Stimulated activated CD8-positive, alpha-beta memory T cell treated with anti-CD3 and anti-CD28 coated beads, Interleukin-2, amount 100 ng/mL, for 48 hours (primary cell): ENCODE measurements around the gene RERE.
"Not testable (repeated sequence)": the region's sequence is repeated elsewhere in the genome, so short reads cannot be mapped to it uniquely, and the experiment has no call there.

Source experiments
- DNase-seq, 2 donors: peaks; one replicate each; pipeline ENCODE4 v3.0.0-alpha.2; 2020; ENCODE audit warnings: low read depth in 2 of 2

Gene RERE

DNA sequence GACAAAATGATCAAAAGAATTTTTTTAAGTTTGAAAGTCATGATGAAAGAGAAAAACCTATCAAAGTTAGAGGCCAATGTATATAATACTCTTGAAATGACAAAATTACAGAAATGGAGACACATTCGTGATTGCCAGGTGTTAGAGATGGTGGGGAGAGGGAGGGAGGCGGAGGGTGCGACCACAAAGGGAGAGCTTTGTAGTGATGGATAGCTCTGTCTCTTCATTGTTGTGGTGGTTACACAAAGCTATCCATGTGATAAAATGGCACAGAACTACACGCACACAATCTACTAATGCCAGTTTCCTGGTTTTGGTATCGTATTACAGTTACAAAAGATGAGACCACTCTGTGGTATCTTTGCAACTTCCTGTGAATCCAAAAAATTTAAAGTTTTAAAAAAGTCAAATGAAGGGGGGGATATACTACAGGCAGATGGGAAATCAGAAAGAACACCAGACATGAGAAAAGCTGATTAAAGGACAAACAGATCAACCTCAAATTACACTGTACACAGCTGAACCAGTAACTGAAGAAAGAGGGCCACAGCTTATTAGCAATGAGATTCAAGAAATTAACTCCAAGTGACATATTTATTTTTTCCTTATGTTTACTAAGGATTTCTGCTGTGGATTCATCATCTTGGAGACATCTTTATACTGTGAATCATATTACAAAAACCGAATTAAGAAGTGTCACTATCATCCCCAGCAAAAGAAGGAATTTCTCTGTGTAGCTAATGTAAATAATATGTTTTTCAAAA lies 300.5 kb downstream of the RERE start:
- DNase-seq = no peak

DNA sequence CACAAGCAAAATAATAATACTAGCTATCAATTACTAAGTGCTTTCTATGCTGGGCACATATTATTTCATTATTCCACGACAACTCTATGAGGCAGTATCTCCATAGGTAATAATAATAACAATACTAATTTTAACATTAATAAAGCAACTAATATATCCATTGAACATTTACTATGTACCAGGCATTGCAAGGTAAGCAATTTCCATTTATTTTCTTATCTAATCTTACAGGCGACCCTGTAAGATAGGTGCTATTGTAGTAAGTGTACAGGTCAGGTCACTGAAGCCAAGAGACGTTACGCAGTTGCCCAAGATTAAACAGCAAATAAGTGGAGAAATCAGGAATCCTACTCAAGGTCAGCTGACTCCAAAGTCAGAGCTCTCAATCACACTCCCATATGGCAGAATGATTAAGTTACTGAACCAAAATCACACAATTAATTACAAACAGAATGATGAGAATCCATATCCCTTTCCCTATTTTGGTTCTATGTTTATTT lies 301.1 kb downstream of the RERE start:
- no peak for DNase-seq

DNA sequence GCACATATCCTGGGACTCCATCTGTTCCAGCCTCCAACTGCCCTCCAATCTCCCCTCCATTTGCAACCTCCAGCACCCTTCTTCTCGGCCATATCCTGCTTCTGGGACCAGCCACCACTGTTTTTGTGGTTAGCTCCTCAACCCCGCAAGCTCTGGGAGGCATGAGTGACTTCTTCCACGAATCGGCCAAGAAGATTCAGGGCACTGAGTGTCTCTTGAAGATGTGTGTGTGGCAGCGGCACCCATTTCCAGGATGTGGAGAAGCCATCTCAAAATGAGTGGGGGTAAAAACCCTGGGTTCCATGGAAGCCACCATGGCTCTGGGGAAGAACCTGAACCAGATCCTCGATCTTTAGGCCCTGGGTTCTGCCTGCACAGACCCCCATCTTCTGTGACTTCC lies 304.9 kb downstream of the RERE start:
- no peak for DNase-seq

DNA sequence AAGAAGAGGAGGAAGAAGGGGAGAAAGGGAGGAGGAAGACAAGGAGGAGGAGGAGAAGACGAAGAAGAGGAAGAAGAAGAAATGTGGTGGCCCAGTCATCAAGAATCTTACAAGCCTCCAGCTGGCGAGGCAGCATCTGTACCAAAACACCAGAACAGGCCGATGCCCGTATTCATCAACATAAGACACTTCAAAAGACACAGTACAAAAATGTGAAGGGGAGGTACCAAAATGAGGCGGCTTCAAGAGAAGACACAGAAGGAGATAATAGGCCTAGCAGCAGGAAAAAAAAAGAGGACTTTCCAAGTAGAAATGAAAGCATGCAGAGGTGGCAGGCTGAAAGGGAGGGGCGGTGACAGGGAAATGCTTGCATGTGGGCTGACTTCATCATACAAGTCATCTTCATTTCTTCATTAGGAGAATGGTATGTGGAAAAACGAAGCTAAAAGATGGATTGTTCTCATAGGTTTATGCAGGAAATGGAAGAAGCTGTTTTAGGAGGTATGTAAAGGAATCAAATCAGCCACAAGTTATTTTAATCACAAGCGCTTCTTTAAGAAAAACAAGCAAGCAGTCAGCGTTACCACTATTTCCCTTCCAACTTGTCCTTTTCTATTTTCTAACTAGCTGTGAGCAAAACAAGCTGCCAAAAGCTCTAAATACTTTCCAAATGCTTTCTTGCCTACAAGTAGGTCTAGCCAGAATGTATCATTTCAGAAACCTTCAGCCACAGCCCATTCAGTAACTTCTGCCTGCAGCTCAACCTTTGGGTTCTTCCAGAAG lies 307.2 kb downstream of the RERE start:
- DNase-seq = no peak

DNA sequence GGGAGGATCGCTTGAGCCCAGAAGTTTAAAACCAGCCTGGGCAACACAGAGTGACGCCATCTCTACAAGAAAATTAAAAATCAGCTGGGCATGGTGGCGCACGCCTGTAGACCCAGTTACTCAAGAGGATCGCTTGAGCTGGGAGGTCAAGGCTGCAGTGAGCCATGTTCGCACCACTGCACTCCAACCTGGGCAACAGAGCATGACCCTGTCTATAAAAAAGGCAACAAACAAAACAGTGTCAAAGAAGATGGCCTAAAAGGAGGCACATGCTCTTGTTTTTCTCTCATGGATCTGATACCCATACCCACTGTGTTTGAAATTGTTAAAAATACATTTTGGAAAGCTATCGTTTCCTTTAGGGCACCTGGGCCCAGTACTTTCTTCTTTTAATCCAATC lies 307.9 kb downstream of the RERE start:
- no peak for DNase-seq

DNA sequence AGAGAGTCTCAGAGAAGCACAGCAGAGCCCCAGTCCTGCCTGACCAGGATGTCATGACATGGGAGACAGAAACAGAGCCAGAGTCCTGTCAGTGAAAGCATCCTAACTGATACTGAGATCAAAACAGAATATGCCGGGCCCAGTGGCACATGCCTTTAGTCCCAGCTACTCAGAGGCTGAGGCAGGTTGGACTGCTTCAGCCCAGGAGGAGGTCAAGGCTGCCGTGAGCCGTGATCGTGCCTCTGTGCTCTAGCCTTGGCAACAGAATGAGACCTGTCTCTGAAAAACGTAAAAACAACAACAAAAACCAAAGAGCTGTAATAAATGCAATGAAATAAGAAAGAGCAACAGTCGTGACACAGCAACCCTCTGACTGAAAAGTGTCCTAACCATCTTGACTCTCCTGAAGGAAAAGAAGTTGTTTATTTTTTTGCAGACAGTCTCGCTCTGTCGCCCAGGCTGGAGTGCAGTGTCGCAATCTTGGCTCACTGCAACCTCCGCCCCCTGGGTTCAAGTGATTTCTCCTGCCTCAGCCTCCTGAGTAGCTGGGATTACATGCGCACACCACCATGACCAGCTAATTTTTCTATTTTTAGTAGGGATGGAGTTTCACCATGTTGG lies 310.3 kb downstream of the RERE start:
- no peak for DNase-seq

DNA sequence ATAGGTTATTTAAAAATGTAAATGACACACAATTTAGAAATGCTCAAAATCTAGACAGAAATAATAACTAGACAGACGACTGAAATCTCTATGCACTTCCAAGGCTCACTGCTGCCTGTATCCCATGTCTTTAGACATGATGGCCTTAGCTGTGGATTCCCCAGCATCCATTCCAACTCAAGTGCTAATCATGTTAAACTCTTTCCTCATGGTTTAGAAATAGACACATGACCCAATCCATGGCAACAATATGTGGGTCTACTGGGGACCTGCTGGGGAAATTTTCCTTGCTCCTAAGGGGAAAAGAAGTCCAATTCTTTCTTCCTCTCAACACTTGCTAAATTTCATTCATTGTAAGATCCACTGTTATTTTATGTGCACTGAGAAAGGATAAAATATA lies 311.0 kb downstream of the RERE start:
- no peak for DNase-seq

DNA sequence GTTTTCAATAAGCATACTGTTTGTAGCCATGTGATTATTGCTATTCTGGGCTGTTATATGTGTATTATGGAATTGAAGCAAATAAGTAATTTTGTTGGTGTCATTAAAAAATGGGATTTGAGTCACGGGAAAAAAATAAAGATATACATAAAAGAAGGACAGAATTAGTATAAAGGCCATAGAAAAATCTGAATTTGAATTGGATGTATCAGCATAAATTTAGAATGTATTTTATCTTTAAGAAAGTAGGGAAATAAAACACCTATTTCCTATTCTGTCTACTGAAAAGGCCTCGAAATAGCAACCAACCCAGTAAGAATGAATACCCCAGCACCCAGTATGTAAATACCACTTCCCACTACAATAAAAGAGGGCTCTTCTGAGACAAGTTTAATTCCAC lies 313.6 kb downstream of the RERE start:
- no peak for DNase-seq

DNA sequence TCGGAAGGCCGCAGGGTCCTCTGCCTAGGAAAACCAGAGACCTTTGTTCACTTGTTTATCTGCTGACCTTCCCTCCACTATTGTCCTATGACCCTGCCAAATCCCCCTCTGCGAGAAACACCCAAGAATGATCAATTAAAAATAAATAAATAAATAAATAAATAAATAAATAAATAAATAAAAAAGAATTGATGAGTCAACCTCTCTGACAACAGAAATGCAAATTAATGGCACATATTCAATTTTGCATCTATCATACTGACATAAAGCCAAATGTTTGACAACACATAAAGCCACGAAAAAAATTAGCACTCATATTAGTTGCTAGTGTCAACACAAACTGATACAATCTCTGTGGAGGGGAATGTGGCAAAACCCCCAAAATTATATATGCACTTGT lies 314.5 kb downstream of the RERE start:
- DNase-seq = not testable (repeated sequence)

DNA sequence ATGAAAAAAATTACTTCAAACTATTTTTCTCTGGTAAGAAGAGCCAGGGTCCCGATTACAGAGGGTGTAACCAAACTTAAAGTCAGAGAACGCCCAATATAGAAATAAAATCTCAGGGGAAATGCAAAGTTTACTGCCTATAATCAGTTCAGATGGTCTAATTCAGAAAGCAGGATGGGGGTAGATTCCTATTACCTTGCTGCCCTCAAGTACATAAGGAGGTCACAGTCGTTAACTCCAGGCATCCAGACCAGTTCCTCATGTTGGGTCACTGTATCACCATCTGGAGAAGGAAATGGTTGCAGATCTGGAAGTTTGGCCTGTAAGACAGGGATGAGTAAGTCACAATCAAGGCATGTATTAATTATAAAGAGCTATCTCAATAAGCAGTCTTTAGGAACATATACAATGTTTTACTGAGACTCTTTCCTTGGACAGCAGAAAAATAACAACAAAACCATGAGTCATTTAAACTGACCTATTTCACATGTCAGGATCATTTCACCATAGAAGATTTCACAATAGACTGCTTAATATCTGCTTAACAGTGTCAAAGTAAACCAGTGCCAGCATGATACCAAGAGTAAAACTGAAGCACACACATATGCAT lies 320.1 kb downstream of the RERE start:
- no peak for DNase-seq

DNA sequence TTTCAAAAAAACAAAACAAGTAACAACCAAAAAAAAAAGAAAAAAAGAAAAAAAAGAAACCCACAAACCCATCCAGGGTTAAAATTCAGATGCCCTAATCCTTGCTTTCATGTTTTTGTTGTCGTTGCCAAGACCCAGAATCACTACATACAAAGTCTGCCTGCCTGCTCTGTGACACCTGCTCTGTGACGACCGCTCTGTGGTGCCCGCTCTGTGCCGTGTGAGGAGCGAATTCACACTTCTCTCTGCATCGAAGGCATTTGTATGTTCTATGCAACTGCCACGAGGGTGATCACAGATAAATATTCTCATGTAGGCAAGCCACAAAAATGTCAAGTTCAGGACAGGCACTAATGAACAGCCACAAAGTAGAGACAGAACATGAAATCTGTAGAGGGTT lies 321.0 kb downstream of the RERE start:
- DNase-seq = no peak

DNA sequence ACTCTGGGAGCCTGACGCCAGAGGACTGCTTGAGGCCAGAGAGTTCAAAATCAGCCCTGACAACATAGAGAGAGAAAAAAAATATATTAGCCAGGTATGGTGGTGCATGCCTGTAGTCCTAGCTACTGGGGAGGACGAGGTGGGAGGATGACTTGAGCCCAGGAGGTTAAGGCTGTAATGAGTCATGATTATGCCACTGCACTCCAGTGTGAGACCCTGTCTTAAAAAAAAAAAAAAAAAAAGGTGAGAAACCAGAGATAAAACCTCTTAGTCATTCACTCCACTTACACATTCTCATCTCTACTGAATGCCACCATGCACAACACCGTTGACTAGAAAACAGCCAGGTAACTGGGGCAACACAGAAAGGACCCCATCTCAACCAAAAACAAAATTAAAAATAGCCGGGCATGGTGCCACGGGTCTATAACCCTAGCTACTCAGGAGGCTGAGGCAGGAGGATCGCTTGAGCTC lies 321.5 kb downstream of the RERE start:
- no peak for DNase-seq

DNA sequence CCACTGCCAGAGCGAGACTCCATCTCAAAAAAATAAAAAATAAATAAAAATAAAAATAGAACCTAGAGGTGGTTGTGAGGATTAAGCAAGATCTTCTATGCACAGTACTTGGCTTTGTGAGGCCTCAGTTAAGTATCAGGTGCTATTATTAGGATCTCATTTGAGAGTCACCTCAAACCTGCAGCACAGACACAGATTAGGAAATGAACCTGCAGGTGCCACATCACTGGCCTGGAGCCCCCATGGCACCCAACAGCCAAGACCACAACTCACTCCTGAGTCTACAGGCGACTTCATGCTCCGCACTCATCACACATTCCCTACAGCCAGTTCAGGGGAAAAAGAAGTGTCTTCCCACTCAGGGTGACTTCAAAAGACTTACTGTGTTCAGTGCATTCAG lies 322.8 kb downstream of the RERE start:
- DNase-seq = no peak

DNA sequence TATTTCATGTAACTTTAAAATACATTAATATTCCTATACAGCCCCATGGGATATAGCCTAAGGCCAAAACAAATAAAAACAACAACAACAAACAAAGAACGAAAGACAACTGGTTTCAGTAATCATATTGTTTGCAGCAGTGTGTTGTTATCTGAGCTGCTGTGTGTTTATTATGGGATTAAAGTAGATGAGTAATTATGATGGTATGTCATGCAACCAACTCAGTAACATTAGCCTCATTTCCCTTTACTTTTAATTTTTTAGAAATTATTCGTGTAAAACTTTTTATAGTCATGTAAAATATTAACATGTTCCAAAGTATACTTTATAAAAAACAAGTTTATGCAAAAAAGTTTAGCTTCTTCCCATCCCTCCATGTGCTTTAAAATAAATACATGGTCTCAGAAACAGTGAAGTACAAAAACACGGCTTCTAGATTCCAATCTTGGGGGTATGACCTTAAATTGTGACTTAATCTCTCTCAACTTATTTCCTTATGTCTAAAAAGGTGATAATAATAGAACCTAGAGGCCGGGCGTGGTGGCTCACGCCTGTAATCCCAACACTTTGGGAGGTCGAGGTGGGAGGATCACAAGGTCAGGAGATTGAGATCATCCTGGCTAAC lies 323.4 kb downstream of the RERE start:
- DNase-seq = no peak

DNA sequence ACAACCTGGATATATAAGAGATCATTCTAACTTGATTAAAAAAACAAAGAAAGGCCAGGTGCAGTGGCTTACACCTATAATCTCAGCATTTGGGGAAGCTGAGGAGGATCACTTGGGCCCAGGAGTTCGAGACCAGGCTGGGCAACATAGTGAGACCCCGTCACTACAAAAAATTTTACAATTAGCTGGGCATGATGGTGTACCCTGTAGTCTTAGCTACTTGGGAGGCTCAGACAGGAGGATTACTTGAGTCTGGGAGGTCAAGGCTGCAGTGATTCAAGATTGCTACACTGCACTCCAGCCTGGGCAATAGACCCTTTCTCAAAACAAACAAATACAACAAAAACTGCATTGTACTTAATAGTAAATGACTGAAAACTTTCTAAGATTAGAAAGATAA lies 330.2 kb downstream of the RERE start:
- DNase-seq = no peak

DNA sequence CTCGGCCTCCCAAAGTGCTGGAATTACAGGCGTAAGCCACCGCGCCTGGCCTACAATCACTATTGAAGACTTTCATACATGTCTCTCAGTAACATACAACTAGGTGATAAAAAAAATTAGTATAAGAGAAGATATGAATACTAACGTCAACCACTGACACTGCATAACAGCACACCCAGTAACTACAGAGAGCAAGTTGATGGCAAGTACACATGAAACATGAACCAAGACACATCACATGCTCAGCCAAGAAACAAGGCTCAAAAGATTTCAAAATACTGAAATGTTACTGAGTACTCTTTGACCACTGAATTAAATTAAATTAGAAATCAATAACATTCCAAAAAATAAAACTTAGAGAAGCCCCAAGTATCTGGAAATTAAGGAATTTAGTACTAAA lies 331.4 kb downstream of the RERE start:
- no peak for DNase-seq

DNA sequence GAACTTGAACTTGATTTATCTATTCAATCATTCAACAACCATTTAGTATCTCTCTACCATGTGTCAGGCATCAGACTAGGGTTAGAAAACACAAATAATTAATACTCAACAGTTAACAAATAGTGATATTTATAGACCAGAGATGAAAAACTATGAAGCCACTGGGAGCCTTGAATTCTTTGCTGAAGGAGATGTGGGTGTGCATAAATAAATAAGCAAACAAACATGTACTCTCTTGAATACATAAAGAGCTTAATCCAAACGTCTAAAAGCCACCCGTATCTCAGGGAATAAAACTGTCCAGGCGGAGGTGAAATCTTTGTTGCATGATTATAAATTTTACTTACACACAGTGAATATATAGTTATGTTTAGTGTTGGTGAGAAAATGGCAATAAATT lies 333.9 kb downstream of the RERE start:
- DNase-seq = no peak

DNA sequence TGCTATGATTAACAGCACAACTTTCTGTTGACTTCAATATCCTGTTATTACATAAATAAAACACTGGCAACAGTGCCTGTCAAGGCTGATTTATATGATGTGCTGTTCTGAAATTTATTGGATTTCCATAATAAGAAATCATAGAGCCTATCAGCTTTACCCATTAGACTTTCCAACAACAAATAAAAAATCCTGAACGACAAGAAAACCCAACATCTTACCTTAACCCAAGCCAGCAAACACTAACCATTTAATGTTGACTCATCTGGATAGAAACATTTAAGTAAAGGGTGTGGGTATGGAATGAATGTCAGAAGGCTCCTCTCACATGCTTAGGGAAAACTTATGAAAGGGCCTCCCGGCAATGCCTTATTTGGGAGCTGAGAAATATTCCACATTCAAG lies 334.5 kb downstream of the RERE start:
- DNase-seq = no peak

DNA sequence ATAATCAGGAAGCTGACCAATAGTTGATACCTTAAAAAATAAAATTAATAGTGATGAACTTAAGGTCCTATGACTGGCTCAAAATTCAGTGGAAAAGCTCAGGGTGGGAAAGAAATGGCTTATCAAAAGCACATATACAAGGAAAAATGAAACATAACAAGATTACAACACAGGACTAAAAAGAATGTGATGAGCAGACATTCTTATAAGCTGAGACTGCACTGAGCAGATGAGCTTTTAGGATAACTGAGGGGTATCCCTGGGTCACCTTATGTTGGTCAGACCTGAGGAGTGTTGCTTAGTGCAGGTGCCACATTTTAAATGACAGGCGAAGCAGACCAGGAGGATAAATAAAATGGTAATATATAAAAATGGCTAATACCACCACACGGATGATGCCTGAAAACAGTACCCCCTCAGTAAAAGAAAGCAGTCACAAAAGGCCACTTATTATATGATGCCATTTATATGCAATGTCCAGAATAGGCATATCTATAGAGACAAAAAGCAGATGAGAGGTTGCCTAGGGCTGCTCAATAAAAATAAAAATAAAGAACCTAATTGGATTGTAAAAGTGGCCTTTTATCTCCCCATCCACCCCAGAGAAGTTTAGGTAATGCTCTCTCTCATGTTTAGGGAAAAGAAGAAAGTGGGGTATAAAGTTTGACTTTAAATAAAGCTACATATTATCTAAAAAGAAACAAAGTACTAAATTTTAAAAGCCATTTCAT lies 335.6 kb downstream of the RERE start:
- no peak for DNase-seq

DNA sequence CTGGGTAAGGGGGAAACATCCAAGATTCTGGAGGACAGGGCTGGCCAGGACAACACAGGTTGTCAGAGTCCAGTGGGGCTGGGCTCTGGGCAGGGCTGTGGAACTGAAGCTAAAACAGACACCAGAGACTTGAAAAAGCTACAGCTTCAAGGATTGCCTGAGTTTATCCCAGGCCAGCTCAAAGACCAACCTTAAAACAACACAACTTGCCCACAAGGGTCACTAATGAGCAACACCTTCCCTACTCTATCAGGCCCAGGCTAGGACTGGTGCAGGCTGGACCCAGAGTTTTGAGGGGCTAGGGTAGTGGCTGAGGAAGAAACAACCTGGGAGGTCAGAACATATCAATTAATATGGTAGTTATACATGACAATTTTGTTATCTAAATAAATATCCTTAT lies 338.9 kb downstream of the RERE start:
- DNase-seq = no peak

DNA sequence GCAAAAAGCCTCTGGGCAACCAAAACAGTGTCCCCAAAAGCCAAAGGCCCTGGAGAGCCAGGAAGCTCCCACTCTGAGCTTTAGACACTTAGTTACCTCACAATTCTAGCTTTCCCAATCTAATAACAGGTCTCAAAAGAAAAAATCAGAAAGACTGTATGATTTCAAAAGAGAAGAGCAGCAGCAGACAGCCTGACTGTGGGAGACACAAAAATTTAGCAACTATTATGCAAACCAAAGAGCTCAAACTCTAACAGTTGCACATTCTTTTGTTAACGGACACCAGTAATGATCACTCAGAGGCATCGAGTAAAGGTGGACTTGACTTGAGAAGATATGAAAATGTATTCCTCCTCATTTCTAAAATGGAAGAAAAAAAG lies 339.5 kb downstream of the RERE start:
- no peak for DNase-seq
